ENCODE measurements around the gene CREB3L4. TPM values are rescaled to one million over a fixed set of nuclear protein-coding genes. Genes with fewer than 3 reads are reported as not detected.

CREB3L4 gene
- total and polyA plus RNA-seq, 2 of the 4 experiments (the other 2 are of a cell fraction): 6.5 to 9.8 TPM

GRCh38 chr1:153961421-153961820 lies 6.3 kb upstream of the CREB3L4 start:
- CTCF ChIA-PET: no interaction called here

More at GRCh38 chr1:153961421-153961820, 6.3 kb upstream of the CREB3L4 start:
- peaks cover 13% of the 10 kb centered on the region; the same call in 1 of the 2 replicates for H3K36me3 ChIP-seq (ENCODE audit: control insufficient read depth, insufficient read depth, low read length)
- H2AK9ac ChIP-seq (replicated peaks; ENCODE audit: low read depth, low read length, poor library complexity): peak overlapping the region; percentile 88
- H3K79me1 ChIP-seq (ENCODE audit: low read depth in 1 of 2, low read length in 2 of 2): peaks cover 9 to 70% of the 10 kb centered on the region in 2 experiments
- H3K9me3 ChIP-seq (ENCODE audit: control insufficient read depth, insufficient read depth, low read length): no peaks in the 10 kb centered on the region
- H3K4ac ChIP-seq (ENCODE audit: low read depth, low read length): 0 out of 2 replicates have a peak overlapping the region, but pooled peaks have one; percentile 36
- DNase-seq (no peak), ATAC-seq (ENCODE audit: low read depth) (no peak)
- POLR2A ChIA-PET (ENCODE audit: unreplicated experiment): no interaction called here
- H4K20me1 ChIP-seq (ENCODE audit: insufficient read depth, low read length): peaks cover 22% of the 10 kb centered on the region
- H3K27ac ChIP-seq (ENCODE audit: insufficient read depth, low read length): no peak overlapping the region
- no TSS peak for BruUV-seq (replicated peaks)
- H4K5ac ChIP-seq (ENCODE audit: low read depth, low read length): no peak overlapping the region
- H3K4me3 ChIP-seq (ENCODE audit: insufficient read depth, low read depth, low read length): no peak overlapping the region
- H3K9me1 ChIP-seq (ENCODE audit: insufficient read depth, low read length): peaks cover 20% of the 10 kb centered on the region
- no peak overlapping the region for H2BK120ac ChIP-seq (ENCODE audit: low read depth, low read length)
- peaks cover 13% of the 10 kb centered on the region for H3K4me1 ChIP-seq (ENCODE audit: control insufficient read depth, insufficient read depth, low read length)
- H3K56ac ChIP-seq (ENCODE audit: extremely low read depth, insufficient read depth, low read length): no peak overlapping the region
- in situ Hi-C loops (cut with MboI; ENCODE audit: low sequenced_read_pairs): loop anchor here (25.0 kb wide), 1 partner anchor 424 kb away; the partner anchor contains the start of genes S100A3, S100A4, S100A5 and S100A6
- H2AFZ ChIP-seq (replicated peaks; ENCODE audit: low read length, poor library complexity): no peak overlapping the region
- TF ChIP-seq SMC3 (IDR thresholded peaks at IDR 0.05; ENCODE audit: low read depth, low read length) (no peak), FOS (IDR thresholded peaks at IDR 0.05; ENCODE audit: low read depth, low read length) (no peak), CEBPB (IDR thresholded peaks at IDR 0.05; ENCODE audit: low read depth, low read length) (no peak), MAFK (IDR thresholded peaks at IDR 0.05; ENCODE audit: low read depth, low read length) (no peak), CTCF (conservative IDR thresholded peaks at IDR 0.05; ENCODE audit: low read depth, low read length) (no peak), ELK1 (IDR thresholded peaks at IDR 0.05; ENCODE audit: borderline replicate concordance, low read depth, low read length) (no peak), MAZ (IDR thresholded peaks at IDR 0.05; ENCODE audit: borderline replicate concordance, low read depth, low read length) (no peak), RCOR1 (IDR thresholded peaks at IDR 0.05; ENCODE audit: insufficient replicate concordance, low read length) (no peak), RAD21 (IDR thresholded peaks at IDR 0.05; ENCODE audit: low read length) (no peak), USF2 (IDR thresholded peaks at IDR 0.05; ENCODE audit: low read depth, low read length) (no peak)
- no peak overlapping the region for H4K8ac ChIP-seq (ENCODE audit: low read depth in 2 of 2, low read length in 2 of 2)
- H3K18ac ChIP-seq (ENCODE audit: low read depth, low read length): no peak overlapping the region
- H2AK5ac ChIP-seq (ENCODE audit: low read depth, low read length): no peak overlapping the region
- H2BK15ac ChIP-seq (ENCODE audit: low read depth, low read length): no peak overlapping the region
- peak overlapping the region; percentile 97; the same call in 1 of the 2 replicates for H3K14ac ChIP-seq (replicated peaks; ENCODE audit: low read depth, low read length)
- no CpG with 5 or more reads among the region's 4 CpGs for WGBS, 2 experiments (ENCODE audit: extremely low coverage in 2 of 2, insufficient read length in 1 of 2)
- no peak overlapping the region for H2BK20ac ChIP-seq (ENCODE audit: low read depth, low read length)
- dilution Hi-C loops (cut with HindIII; ENCODE audit: low sequenced_read_pairs, unreplicated experiment): no loop called here
- no peak overlapping the region for H4K91ac ChIP-seq (ENCODE audit: insufficient read depth, low read depth, low read length)
- H3K23ac ChIP-seq (ENCODE audit: low read depth, low read length): peak overlapping the region; percentile 98; the same call in 1 of the 2 replicates
- H2BK5ac ChIP-seq (ENCODE audit: low read depth, low read length, poor library complexity, severe bottlenecking): no peak overlapping the region
- peak overlapping the region; percentile 92; the same call in 1 of the 2 replicates for H3K9ac ChIP-seq (ENCODE audit: low read depth, low read length)
- H3K4me2 ChIP-seq (ENCODE audit: low read depth, low read length): peak overlapping the region; percentile 92; the same call in 1 of the 2 replicates
- no peaks in the 10 kb centered on the region for H3K27me3 ChIP-seq (ENCODE audit: control insufficient read depth, insufficient read depth, low read length)
- intact Hi-C loops (cut with micrococcal nuclease): no loop called here
